Panc1 (cell line): ENCODE measurements around the gene SAXO2.

Experiments used
- POLR2AphosphoS5 ChIP-seq: IDR thresholded peaks from 2 replicates; pipeline ENCODE4 v1.6.1; 2012; ENCODE audit warnings: mild to moderate bottlenecking, low read depth, low read length, moderate library complexity
- TCF7L2 ChIP-seq: IDR thresholded peaks from 2 replicates; pipeline ENCODE4 v1.6.1; 2011; ENCODE audit warnings: mild to moderate bottlenecking, low read depth, low read length, inconsistent platforms
- TF ChIP-seq, protein P1 (sequence below), 2 experiments: IDR thresholded peaks; 2 replicates each; pipeline ENCODE4 v1.6.1; 2011 to 2012; ENCODE audit warnings: low read depth in 2 of 2, control low read depth in 1 of 2, low read length in 1 of 2, mild to moderate bottlenecking in 1 of 2, moderate library complexity in 1 of 2; ENCODE audit not compliant: insufficient read depth in 1 of 2
- TF ChIP-seq, protein P2 (sequence below): fragments of 450-650 bp; IDR thresholded peaks from 2 replicates; pipeline ENCODE4 v1.5.1; 2017; ENCODE audit warnings: mild to moderate bottlenecking

GRCh38 chr15:82315519-82316246, 53.1 kb downstream of the SAXO2 start:
- TF ChIP-seq, protein P1, sequence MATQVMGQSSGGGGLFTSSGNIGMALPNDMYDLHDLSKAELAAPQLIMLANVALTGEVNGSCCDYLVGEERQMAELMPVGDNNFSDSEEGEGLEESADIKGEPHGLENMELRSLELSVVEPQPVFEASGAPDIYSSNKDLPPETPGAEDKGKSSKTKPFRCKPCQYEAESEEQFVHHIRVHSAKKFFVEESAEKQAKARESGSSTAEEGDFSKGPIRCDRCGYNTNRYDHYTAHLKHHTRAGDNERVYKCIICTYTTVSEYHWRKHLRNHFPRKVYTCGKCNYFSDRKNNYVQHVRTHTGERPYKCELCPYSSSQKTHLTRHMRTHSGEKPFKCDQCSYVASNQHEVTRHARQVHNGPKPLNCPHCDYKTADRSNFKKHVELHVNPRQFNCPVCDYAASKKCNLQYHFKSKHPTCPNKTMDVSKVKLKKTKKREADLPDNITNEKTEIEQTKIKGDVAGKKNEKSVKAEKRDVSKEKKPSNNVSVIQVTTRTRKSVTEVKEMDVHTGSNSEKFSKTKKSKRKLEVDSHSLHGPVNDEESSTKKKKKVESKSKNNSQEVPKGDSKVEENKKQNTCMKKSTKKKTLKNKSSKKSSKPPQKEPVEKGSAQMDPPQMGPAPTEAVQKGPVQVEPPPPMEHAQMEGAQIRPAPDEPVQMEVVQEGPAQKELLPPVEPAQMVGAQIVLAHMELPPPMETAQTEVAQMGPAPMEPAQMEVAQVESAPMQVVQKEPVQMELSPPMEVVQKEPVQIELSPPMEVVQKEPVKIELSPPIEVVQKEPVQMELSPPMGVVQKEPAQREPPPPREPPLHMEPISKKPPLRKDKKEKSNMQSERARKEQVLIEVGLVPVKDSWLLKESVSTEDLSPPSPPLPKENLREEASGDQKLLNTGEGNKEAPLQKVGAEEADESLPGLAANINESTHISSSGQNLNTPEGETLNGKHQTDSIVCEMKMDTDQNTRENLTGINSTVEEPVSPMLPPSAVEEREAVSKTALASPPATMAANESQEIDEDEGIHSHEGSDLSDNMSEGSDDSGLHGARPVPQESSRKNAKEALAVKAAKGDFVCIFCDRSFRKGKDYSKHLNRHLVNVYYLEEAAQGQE (IDR thresholded peaks at IDR 0.05; ENCODE audit: insufficient read depth in 1 of 2, low read depth in 2 of 2, low read length in 1 of 2), result no peak
- TF ChIP-seq, protein P2, sequence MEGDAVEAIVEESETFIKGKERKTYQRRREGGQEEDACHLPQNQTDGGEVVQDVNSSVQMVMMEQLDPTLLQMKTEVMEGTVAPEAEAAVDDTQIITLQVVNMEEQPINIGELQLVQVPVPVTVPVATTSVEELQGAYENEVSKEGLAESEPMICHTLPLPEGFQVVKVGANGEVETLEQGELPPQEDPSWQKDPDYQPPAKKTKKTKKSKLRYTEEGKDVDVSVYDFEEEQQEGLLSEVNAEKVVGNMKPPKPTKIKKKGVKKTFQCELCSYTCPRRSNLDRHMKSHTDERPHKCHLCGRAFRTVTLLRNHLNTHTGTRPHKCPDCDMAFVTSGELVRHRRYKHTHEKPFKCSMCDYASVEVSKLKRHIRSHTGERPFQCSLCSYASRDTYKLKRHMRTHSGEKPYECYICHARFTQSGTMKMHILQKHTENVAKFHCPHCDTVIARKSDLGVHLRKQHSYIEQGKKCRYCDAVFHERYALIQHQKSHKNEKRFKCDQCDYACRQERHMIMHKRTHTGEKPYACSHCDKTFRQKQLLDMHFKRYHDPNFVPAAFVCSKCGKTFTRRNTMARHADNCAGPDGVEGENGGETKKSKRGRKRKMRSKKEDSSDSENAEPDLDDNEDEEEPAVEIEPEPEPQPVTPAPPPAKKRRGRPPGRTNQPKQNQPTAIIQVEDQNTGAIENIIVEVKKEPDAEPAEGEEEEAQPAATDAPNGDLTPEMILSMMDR, result no peak
- no peak for TF ChIP-seq POLR2AphosphoS5
- no peak for TF ChIP-seq TCF7L2
